Peyer's patch (tissue), 4 donors: ENCODE data around the gene SMAD2.

Experiments
- CTCF ChIP-seq, 6 experiments: fragments of 450-650 bp in 4 of 6; fragments of 200-600 bp in 2 of 6; sonication (generic) in 1 of 6; IDR thresholded peaks; one replicate each; pipeline ENCODE4 v1.5.1; 2017 to 2019; ENCODE audit warnings: antibody characterized with exemption in 6 of 6, mild to moderate bottlenecking in 3 of 6, moderate library complexity in 1 of 6
- POLR2A ChIP-seq, 2 donors: fragments of 450-650 bp; IDR thresholded peaks; one replicate each; pipeline ENCODE4 v1.5.1; 2017; ENCODE audit warnings: antibody characterized with exemption in 2 of 2, mild to moderate bottlenecking in 2 of 2, moderate library complexity in 2 of 2

GRCh38 chr18:47888156-47888555 lies 42.3 kb downstream of the SMAD2 start:
- no peak for TF ChIP-seq CTCF (IDR thresholded peaks at IDR 0.05)
- TF ChIP-seq POLR2A (IDR thresholded peaks at IDR 0.05) = no peak
